Right cardiac atrium (tissue), 5 donors: ENCODE measurements around the gene CCSER2. TPM values are rescaled to one million over a fixed set of nuclear protein-coding genes. Genes with fewer than 3 reads are reported as not detected.

Experiments
- ATAC-seq, 2 donors: fragments of 200-7000 bp; cut with Tn5 transposase; one replicate each; pipeline versions ENCODE4 v1.8.0 to v1.9.1; 2020; ENCODE audit warnings: moderate library complexity in 2 of 2, mild to moderate bottlenecking in 1 of 2
- DNase-seq, 3 donors: peaks; one replicate each; pipeline ENCODE4 v3.0.0-alpha.2; 2020
- H3K27ac ChIP-seq: one replicate; pipeline ENCODE4 v1.5.1; 2013; ENCODE audit warnings: mild to moderate bottlenecking, low read length, control low read depth, moderate library complexity
- H3K27me3 ChIP-seq: one replicate; pipeline ENCODE4 v1.6.1; 2013; ENCODE audit not compliant: control insufficient read depth, insufficient read depth
- H3K4me1 ChIP-seq: one replicate; pipeline ENCODE4 v1.6.1; 2013; ENCODE audit warnings: low read length; ENCODE audit not compliant: control insufficient read depth, insufficient read depth
- H3K4me3 ChIP-seq: one replicate; pipeline ENCODE4 v1.5.1; 2013; ENCODE audit warnings: low read length, control low read depth
- H3K9me3 ChIP-seq: one replicate; pipeline ENCODE4 v1.6.1; 2013; ENCODE audit warnings: low read length; ENCODE audit not compliant: control insufficient read depth
- WGBS: extraction: QIAGEN DNeasy Blood & Tissue Kit; methylation state at CpG from one replicate; pipeline ENCODE4 v1.1.7; 2013; 5-methylcytosine and 5-hydroxymethylcytosine counted together
- intact Hi-C, 4 donors: fragments of 100-400 bp; cut with DNase I; formaldehyde crosslinking; loops; one replicate each; pipeline versions ENCODE4 v1.11.0 to v1.14.0; 2022 to 2023
- polyA plus RNA-seq: library from polyadenylated mRNA; stranded (reverse); fragments of 200-250 nt; gene quantifications from one replicate; pipeline ENCODE4 v1.2.3, GENCODE V29; 2013
- total RNA-seq, 4 donors: library from RNA; stranded (reverse); fragmentation: NEBNext Ultra II Directional; extraction: Animal tissue kit (Norgen Biotek cat#: 25700); gene quantifications; one replicate each; pipeline ENCODE4 v1.2.1, GENCODE V29; 2021
- donor health status: healthy with polysubstance abuse.
- donor health status: DM: no; HTN: yes; CAD: no.
- donor health status: DM: no; HTN: no; CAD: no.
- donor health status: DM: no; HTN: yes; CAD: no; lungs with severe emphysema.
- donor health status: DM: yes; HTN: yes; CAD: no.

The CCSER2 gene
- total and polyA plus RNA-seq, 5 donors = 30.7 to 176 (median 148) TPM

DNA sequence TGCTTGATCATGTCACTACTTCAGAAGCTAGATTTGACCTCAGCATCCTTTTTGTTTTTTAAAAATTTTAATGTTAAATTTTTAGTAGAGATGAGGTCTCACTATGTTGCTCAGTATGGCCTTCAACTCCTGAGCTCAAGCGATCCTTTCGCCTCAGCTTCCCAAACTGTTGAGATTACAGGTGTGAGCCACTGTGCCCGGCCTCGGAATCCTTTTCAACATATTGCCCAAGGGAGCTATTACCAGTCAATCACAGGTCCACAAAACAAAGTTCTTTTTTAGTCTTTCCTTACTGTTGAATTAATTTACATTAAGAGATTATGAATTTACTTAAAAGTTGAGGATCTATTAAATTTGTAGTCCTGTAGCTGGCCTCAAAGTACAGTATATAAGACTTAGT lies 37.7 kb downstream of the CCSER2 start:
- 96% methylated on average over 4 of the region's 4 CpGs for WGBS
- Histone ChIP-seq H3K4me1 (no peaks in the 10 kb centered on the region), H3K27me3 (no peaks in the 10 kb centered on the region), H3K4me3 (no peak overlapping the region), H3K9me3 (no peaks in the 10 kb centered on the region), H3K27ac (no peak overlapping the region)
- intact Hi-C loops = no loop called here
- DNase-seq (no peak), ATAC-seq (no peak)

GRCh38 chr10:84367256-84367655 lies 38.9 kb downstream of the CCSER2 start:
- H3K27me3 ChIP-seq = no peaks in the 10 kb centered on the region
- DNase-seq = no peak
- 91% methylated on average over 6 of the region's 6 CpGs for WGBS

DNA sequence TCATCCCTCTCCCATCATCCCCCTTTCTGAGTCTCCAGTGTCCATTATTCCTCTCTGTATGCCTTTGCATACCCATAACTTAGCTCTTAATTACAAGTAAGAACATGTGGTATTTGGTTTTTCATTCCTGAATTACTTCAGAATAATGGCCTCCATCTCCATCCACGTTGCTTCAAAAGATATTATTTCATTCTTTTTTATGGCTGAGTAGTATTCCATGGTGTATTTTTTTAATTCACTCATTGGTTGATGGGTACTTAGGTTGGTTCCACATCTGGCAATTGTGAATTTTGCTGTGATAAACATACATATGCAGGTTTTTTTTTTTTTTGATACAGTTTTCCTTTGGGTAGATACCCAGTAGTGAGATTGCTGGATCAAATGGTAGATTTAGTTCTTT lies 40.4 kb downstream of the CCSER2 start:
- H3K4me3 ChIP-seq = no peak overlapping the region
- H3K9me3 ChIP-seq = no peaks in the 10 kb centered on the region
- no peak overlapping the region for H3K27ac ChIP-seq
- no peak for DNase-seq
- WGBS = 89% methylated on average over 1 of the region's 1 CpG
- no peaks in the 10 kb centered on the region for H3K27me3 ChIP-seq
- intact Hi-C loops = no loop called here
- H3K4me1 ChIP-seq = no peaks in the 10 kb centered on the region
- no peak for ATAC-seq

More at GRCh38 chr10:84367256-84367655, 38.9 kb downstream of the CCSER2 start:
- ATAC-seq = no peak
- no peaks in the 10 kb centered on the region for H3K9me3 ChIP-seq
- intact Hi-C loops = no loop called here
- no peaks in the 10 kb centered on the region for H3K4me1 ChIP-seq
- H3K27ac ChIP-seq = no peak overlapping the region
- no peak overlapping the region for H3K4me3 ChIP-seq

- no peaks in the 10 kb centered on the region for H3K9me3 ChIP-seq
- H3K4me1 ChIP-seq = no peaks in the 10 kb centered on the region
- no peak for DNase-seq
- 91% methylated on average over 1 of the region's 1 CpG for WGBS
- H3K27ac ChIP-seq = no peak overlapping the region
- H3K4me3 ChIP-seq = no peak overlapping the region
- intact Hi-C loops = loop anchor here in 2 of 4 donors (5.0 to 10.0 kb wide), 3 partner anchors 103 to 167 kb away; no protein-coding TSS in a partner anchor
- no peak for ATAC-seq
- no peaks in the 10 kb centered on the region for H3K27me3 ChIP-seq
These were observed 41.9 kb downstream of the CCSER2 start for GRCh38 chr10:84370283-84370682.

DNA sequence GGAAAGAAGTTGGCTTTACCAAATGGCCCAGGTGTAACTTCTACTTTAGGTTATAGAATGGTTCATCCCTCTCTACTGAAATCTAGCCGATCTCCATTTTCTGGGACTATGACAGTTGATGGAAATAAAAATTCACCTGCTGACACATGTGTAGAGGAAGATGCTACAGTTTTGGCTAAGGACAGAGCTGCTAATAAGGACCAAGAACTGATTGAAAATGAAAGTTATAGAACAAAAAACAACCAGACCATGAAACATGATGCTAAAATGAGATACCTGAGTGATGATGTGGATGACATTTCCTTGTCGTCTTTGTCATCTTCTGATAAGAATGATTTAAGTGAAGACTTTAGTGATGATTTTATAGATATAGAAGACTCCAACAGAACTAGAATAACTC lies 43.6 kb downstream of the CCSER2 start:
- ATAC-seq (no peak), DNase-seq (no peak)
- Histone ChIP-seq H3K9me3 (no peaks in the 10 kb centered on the region), H3K4me1 (no peaks in the 10 kb centered on the region), H3K27ac (no peak overlapping the region), H3K27me3 (no peaks in the 10 kb centered on the region), H3K4me3 (no peak overlapping the region)
- intact Hi-C loops = loop anchor here in 2 of 4 donors (5.0 to 10.0 kb wide), 3 partner anchors 105 to 165 kb away; no protein-coding TSS in a partner anchor
- WGBS = 88% methylated on average over 2 of the region's 2 CpGs

- no peak overlapping the region for H3K27ac ChIP-seq
- no peaks in the 10 kb centered on the region for H3K27me3 ChIP-seq
- H3K9me3 ChIP-seq = no peaks in the 10 kb centered on the region
- no peaks in the 10 kb centered on the region for H3K4me1 ChIP-seq
- ATAC-seq (no peak), DNase-seq (no peak)
- 91% methylated on average over 2 of the region's 2 CpGs for WGBS
- no peak overlapping the region for H3K4me3 ChIP-seq
- intact Hi-C loops = loop anchor here in 2 of 4 donors (5.0 to 10.0 kb wide), 3 partner anchors 106 to 164 kb away; no protein-coding TSS in a partner anchor
These were observed 44.6 kb downstream of the CCSER2 start for GRCh38 chr10:84373000-84373399.

DNA sequence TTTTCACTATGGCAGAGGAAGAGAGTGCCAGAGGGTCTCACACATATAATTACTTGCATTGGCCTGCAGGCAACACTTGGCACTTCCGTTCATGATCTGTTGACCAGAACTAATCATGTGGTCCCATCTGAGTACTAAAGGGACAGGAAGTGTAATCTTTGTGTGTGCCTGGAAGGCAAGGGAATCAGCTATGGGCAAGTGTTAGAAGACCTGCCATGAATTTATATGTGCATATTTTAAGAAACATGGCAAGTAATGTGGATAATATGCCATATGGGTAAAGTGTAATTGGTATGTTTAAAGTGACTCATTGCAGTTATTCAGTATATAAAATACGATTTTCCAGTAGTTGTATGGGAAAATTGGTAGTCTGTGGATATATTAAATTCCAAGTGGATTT lies 46.1 kb downstream of the CCSER2 start:
- no peaks in the 10 kb centered on the region for H3K9me3 ChIP-seq
- no peak overlapping the region for H3K27ac ChIP-seq
- no peaks in the 10 kb centered on the region for H3K4me1 ChIP-seq
- 53% methylated on average over 2 of the region's 2 CpGs for WGBS
- intact Hi-C loops = loop anchor here in 3 of 4 donors (2.0 to 10.0 kb wide), 5 partner anchors 107 to 164 kb away; no protein-coding TSS in a partner anchor
- no peaks in the 10 kb centered on the region for H3K27me3 ChIP-seq
- H3K4me3 ChIP-seq = no peak overlapping the region
- no peak for DNase-seq
- ATAC-seq = no peak

GRCh38 chr10:84375011-84375410 lies 46.6 kb downstream of the CCSER2 start:
- ATAC-seq (no peak), DNase-seq (no peak)
- Histone ChIP-seq H3K27me3 (no peaks in the 10 kb centered on the region), H3K9me3 (no peaks in the 10 kb centered on the region), H3K4me3 (no peak overlapping the region), H3K4me1 (no peaks in the 10 kb centered on the region), H3K27ac (no peak overlapping the region)
- intact Hi-C loops = loop anchor here (2.0 to 10.0 kb wide), 4 partner anchors 110 to 164 kb away; no protein-coding TSS in a partner anchor

DNA sequence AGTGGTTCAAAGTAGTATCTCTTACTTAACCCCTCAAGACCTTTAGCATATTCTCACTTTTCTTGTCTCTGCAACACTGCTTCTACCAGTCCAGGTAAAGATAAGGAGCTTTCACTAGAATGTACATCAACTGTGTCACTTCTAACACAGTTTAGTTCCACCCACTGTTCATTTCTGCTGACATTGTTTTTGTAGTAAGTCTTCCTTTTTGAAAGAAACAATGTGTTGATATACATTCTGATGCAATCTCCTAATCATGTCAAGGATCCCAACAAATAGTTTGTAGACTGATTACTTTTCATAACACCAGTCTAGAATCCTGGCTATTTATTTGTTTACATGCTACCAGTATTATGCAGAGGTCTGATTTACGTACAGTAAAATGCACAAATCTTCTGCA lies 47.5 kb downstream of the CCSER2 start:
- no peak for DNase-seq
- H3K9me3 ChIP-seq = no peaks in the 10 kb centered on the region
- no peaks in the 10 kb centered on the region for H3K4me1 ChIP-seq
- ATAC-seq = no peak
- no peak overlapping the region for H3K4me3 ChIP-seq
- no peaks in the 10 kb centered on the region for H3K27me3 ChIP-seq
- H3K27ac ChIP-seq = no peak overlapping the region
- WGBS = 93% methylated on average over 1 of the region's 1 CpG
- intact Hi-C loops = loop anchor here (2.0 to 10.0 kb wide), 4 partner anchors 111 to 163 kb away; no protein-coding TSS in a partner anchor

GRCh38 chr10:84388148-84388547 lies 59.8 kb downstream of the CCSER2 start:
- Histone ChIP-seq H3K4me3 (no peak overlapping the region), H3K27ac (no peak overlapping the region), H3K4me1 (no peaks in the 10 kb centered on the region), H3K27me3 (no peaks in the 10 kb centered on the region), H3K9me3 (no peaks in the 10 kb centered on the region)
- ATAC-seq (no peak), DNase-seq (no peak)
- 98% methylated on average over 1 of the region's 1 CpG for WGBS
- intact Hi-C loops = no loop called here

DNA sequence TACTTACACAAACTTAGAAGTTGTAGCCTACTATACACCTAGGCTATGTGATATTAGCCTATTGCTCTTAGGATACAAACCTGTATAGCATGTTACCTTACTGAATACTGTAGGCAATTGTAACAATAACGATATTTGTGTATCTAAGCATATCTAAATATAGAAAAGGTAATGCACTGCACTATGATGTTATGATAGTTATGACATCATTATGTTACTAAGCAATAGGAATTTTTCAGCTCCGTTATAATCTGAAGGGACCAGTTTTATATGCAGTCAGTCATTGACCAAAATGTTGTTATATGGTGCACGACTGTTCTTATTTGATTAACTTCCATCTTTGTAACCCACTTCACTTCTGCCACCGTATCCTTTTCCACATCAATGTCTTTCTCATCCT lies 62.0 kb downstream of the CCSER2 start:
- WGBS = 95% methylated on average over 4 of the region's 4 CpGs
- ATAC-seq (no peak), DNase-seq (no peak)
- no peak overlapping the region for H3K4me3 ChIP-seq
- intact Hi-C loops = no loop called here
- no peaks in the 10 kb centered on the region for H3K9me3 ChIP-seq
- peaks cover 2% of the 10 kb centered on the region for H3K4me1 ChIP-seq
- no peaks in the 10 kb centered on the region for H3K27me3 ChIP-seq
- H3K27ac ChIP-seq = no peak overlapping the region

DNA sequence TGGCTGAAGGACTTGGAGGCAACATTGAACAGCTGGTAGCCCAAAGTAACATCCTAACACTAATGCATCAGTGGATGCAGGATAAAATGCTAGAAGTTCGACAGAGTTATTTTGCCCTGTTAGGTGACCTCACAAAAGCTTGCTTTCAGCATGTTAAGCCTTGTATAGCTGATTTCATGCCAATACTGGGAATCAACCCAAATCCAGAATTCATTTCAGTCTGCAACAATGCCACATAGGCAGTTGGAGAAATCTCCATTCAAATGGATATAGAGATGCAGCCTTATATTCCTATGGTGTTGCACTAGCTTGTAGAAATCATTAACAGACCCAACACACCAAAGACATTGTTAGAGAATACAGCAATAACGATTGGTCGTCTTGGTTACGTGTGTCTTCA lies 62.9 kb downstream of the CCSER2 start:
- Histone ChIP-seq H3K9me3 (no peaks in the 10 kb centered on the region), H3K27me3 (no peaks in the 10 kb centered on the region), H3K4me1 (peaks cover 2% of the 10 kb centered on the region), H3K27ac (no peak overlapping the region), H3K4me3 (no peak overlapping the region)
- ATAC-seq (no peak), DNase-seq (no peak)
- 88% methylated on average over 4 of the region's 4 CpGs for WGBS
- intact Hi-C loops = no loop called here
